CD4-positive, alpha-beta T cell treated with Interleukin-1 beta for 1 hour (primary cell): Measurements from ENCODE around the gene UFSP1.
"Not testable (repeated sequence)": the region's sequence is repeated elsewhere in the genome, so short reads cannot be mapped to it uniquely, and the experiment has no call there.

Source experiments
- DNase-seq, 2 donors: peaks; one replicate each; pipeline ENCODE4 v3.0.0-alpha.2; 2020 to 2022

The UFSP1 gene

DNA sequence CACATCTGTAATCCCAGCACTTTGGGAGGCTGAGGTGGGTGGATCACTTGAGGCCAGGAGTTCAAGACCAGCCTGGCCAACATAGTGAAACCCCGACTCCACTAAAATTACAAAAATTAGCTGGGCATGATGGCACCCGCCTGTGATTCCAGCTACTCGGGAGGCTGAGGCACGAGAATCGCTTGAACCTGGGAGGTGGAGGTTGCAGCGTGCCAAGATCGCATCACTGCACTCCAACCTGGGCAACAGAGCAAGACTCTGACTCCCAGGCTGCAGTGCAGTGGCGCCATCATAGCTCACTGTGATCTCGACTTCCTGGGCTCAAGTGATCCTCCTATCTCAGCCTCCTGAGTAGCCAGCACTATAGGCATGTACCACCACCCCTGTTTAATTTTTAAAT, 34.6 kb downstream of the UFSP1 start:
- DNase-seq = not testable (repeated sequence)

DNA sequence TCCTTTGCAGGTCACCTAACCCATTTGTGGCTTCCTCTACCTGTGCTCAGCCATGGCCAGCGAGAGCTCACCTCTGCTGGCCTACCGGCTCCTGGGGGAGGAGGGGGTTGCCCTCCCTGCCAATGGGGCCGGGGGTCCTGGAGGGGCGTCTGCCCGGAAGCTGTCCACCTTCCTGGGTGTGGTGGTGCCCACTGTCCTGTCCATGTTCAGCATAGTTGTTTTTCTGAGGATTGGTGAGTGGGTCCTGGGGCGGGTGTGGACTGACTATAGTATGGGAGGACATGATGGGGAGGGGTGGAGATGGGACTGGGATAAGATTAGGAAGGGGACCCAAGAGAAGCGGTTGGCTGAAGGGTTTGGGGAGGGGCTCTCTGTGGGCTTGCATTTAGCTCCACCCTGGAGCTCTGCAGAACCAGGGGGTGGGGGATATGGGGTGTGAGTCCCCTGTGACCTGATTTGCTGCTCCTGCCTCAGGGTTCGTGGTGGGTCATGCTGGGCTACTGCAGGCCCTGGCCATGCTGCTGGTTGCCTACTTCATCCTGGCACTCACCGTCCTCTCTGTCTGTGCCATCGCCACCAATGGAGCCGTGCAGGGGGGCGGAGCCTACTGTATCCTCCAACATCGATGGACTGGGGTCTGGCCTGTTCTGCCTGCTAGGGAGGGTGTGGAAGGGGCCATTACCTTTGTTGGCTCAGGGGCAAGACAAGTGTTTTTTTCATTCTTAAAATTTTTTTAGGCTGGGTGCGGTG, 35.2 kb downstream of the UFSP1 start:
- DNase-seq = no peak

DNA sequence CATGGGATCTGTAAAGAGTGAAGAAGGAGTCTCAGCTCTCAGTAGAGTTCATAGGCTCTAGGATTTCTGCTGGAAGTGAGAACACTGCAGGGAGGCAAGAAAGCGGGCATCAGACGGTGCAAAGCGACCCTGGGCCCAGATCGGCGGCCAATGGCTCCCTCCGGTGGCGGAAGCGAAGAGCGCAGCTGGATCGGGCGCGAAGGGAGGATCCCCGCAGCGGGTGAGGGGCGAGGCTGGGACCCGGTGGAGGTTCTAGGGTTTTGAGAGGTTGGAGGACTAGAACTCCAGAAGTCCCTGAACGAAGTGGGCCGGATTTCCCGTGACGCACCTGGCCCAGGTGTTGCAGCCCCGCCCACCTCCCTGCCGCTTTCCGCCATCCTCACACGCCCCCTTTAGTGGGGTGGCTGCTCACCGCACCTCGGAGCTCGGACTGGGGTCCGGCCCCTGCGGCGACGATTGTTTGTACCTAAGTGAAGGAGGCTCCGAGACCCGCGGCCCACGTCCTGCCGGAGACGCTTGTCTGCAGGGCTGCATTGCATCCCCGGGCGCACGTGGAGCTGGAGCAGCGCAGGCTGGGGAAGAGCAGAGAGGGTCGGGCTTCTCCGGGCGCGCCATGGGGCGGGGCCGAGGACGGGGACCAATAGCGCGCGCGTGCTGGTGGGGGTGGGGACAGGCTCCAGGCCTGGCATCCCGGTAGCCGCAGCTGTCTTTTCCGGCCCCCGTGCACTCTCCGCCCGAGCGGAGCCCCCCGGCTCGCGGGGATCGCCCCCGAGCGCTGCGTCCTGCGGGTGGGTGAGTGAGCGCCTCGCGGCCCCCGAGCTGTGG, 37.3 kb downstream of the UFSP1 start, which contains the start of gene SLC12A9:
Gene SLC12A9 (plus strand): TSS at position 666 of the 825 bp plus-strand sequence. CDS start 1,485 bp downstream, outside the sequence.
- DNase-seq = peak; percentile 82 to 84

DNA sequence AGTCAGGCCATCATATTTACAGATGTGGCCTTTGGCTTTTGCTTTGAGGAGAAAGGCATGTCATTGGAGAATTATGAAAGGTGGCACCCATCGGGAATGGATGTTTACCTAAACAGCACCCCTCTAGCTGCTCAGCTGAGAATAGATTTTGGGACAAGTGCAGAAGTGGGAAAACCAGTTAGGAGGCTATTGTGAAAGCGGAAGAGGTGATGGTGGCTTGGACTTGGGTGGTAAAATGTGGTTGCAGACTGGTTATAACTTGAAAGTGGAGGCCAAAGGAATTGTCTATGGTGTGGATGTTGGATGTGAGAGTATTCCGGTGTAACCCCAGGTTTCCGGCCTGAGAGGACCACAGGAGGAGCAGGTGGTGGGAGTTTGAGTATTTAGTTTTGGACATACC, 42.2 kb downstream of the UFSP1 start:
- no peak for DNase-seq

DNA sequence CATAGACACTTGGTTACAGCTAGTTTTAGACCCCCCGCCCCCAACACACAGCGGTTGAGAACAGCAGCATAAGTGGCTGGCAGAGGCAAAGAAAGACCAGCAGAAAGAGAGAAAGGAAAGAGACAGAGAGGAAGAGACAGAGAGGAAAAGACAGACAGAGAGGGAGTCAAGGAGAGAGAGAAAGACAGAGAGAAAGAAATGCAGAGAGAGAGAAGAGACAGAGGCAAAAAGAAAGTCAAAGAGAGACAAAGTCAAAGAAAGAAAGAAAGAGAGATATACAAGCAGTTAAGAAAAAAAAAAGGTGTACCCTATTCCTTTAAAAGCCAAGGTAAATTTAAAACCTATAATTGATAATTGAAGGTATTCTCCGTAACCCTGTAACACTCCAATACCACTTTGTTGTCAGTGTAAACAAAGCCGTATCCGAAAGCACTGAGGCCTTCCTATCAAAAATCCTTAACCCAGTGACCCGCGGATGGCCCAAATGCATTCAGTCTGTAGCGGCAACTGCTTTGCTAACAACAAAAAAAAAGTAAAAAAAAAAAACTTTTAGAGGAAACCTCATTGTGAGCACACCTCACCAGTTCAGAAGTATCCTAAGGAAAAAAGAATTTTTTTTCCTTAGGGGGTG, 48.9 kb downstream of the UFSP1 start:
- DNase-seq = no peak

DNA sequence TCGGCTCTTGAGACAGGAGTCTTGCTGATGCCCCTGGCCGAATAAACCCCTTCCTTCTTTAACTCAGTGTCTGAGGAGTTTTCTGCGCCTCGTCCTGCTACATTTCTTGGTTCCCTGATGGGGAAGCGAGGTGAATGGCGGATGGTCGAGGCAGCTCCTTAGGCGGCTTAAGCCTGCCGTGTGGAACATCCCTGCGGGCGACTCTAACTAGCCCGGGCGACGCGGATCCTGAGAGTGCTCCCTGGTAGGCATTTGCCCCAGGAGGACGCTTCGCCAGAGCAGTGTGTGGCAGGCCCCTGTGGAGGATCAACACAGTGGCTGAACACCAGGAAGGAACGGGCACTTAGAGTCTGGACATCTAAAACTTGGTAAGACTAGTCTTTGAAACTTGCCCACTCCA, 50.2 kb downstream of the UFSP1 start:
- no peak for DNase-seq
